SU-DHL-6 (cell line): ENCODE results near the gene HCN3.

Experiments used
- CTCF ChIP-seq: fragments of 200-600 bp; sonication (generic); IDR thresholded peaks from one replicate; pipeline ENCODE4 v1.5.1; 2017; ENCODE audit warnings: antibody characterized with exemption, mild to moderate bottlenecking, low read length, moderate library complexity; ENCODE audit not compliant: insufficient read depth, poor library complexity, severe bottlenecking
- EZH2phosphoT487 ChIP-seq: fragments of 200-600 bp; sonication (generic), shearing (Covaris generic); conservative IDR thresholded peaks from 2 replicates; pipeline ENCODE4 v1.6.1; 2018; ENCODE audit warnings: mild to moderate bottlenecking, antibody characterized with exemption, low read length, moderate library complexity, mixed read lengths

- TF ChIP-seq CTCF = no peak
- TF ChIP-seq EZH2phosphoT487 = no peak
Measured at GRCh38 chr1:155304558-155305063, 27.3 kb downstream of the HCN3 start.
